ENCODE results near the gene PEAK1. TPM values are rescaled to one million over a fixed set of nuclear protein-coding genes. Genes with fewer than 3 reads are reported as not detected.

The PEAK1 gene
- 1.4 and 2.5 TPM in 2 replicates for total RNA-seq (2014; rRNA removed; shearing (Covaris generic); ENCODE audit: low replicate concordance)

DNA sequence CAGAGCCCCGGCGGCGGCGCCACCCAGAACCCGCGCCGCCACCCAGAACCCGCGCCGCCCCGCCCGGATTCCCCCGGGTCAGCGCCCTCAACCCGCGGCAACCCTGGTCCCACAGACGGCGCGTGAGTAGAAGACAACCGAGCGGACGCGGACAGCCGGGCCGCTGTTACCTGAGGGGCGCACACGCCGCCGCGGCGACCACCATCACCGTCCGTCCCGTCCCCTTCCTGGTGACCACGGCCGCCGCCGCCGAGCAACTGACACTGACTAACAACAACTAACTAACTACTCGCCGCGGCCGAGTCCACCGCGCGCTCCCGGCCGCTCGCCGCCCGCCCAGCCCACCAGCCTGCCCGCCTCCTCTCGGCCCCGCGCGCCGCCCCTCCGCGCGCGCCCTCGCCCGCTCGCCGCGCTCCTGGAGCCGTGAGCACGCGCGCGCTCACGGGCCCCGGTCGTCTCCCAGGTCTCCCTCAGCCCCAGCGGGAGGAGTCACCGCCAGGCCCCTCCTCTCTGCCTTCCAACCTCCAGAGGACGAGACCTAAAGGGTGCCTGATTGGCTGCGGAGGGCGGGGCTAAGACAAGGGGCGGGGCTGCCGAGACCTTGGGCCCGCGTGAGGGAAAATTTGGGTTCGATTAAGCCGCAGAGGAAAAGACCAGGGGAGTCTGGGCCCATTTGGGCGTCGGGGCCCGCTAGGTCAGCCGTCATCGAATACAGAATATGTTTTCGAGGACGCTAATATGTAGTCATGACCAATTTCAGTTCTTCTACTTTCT is at the start of gene PEAK1:
Gene PEAK1 (minus strand): TSS at position 269 of the 774 bp plus-strand sequence. CDS start 238,178 bp downstream, outside the sequence.
- H3K9ac ChIP-seq (ENCODE audit: low read length), result peak within 1 kb of the TSS; percentile 81
- peak; percentile 99 for DNase-seq
- no peaks in the 10 kb centered on the region for H3K9me3 ChIP-seq (ENCODE audit: low read length)
- peak within 1 kb of the TSS; percentile 80 for H3K4me3 ChIP-seq (ENCODE audit: low read length)
- no peaks in the 10 kb centered on the region for H3K27me3 ChIP-seq (ENCODE audit: low read length)
- no peaks in the 10 kb centered on the region for H3K9me2 ChIP-seq (replicated peaks; ENCODE audit: insufficient read depth, low read length)
- peaks cover 16% of the 10 kb centered on the region for H3K4me1 ChIP-seq (ENCODE audit: low read length)
- H2AFZ ChIP-seq (ENCODE audit: low read length), result peak within 1 kb of the TSS; percentile 90
- H3K36me3 ChIP-seq (ENCODE audit: insufficient read depth, low read length), result no peaks in the 10 kb centered on the region
- H3K27ac ChIP-seq (ENCODE audit: low read length), result peak within 1 kb of the TSS; percentile 70
- peak within 1 kb of the TSS; percentile 94 for H3K4me2 ChIP-seq (ENCODE audit: low read depth, low read length, poor library complexity, severe bottlenecking)
- H3K79me2 ChIP-seq (ENCODE audit: low read length), result peaks cover 9% of the 10 kb centered on the region
- peaks cover 18% of the 10 kb centered on the region for H4K20me1 ChIP-seq (ENCODE audit: insufficient read depth, low read depth, low read length)

DNA sequence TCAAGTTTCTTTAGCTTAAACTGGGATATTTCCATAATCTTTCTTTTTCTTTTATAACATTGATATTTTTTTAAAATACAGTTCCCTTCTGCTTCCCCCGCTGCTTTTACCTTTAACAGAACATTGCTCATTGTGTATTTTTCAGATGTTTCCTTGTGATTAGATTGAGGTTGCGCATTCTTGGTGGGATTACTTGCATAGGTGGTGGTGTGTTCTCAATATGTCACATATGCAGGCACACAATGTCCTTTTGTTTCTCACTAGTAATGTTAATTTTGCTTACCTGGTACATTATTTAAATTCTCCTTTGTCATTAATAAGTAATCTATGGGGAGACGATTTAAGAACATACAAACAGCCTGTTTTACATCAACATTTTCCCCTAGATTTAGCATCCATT is 49.0 kb upstream of the PEAK1 start:
- DNase-seq, result no peak
- Histone ChIP-seq H3K4me2 (ENCODE audit: low read depth, low read length, poor library complexity, severe bottlenecking) (no peak overlapping the region), H3K27ac (ENCODE audit: low read length) (no peak overlapping the region), H3K9me2 (replicated peaks; ENCODE audit: insufficient read depth, low read length) (no peaks in the 10 kb centered on the region), H3K9me3 (ENCODE audit: low read length) (no peaks in the 10 kb centered on the region), H3K4me1 (ENCODE audit: low read length) (no peaks in the 10 kb centered on the region), H3K27me3 (ENCODE audit: low read length) (no peaks in the 10 kb centered on the region), H3K36me3 (ENCODE audit: insufficient read depth, low read length) (peaks cover 3% of the 10 kb centered on the region; the same call in 1 of the 2 replicates), H3K9ac (ENCODE audit: low read length) (no peak overlapping the region), H3K79me2 (ENCODE audit: low read length) (no peaks in the 10 kb centered on the region), H4K20me1 (ENCODE audit: insufficient read depth, low read depth, low read length) (no peaks in the 10 kb centered on the region), H3K4me3 (ENCODE audit: low read length) (no peak overlapping the region), H2AFZ (ENCODE audit: low read length) (no peak overlapping the region)

DNA sequence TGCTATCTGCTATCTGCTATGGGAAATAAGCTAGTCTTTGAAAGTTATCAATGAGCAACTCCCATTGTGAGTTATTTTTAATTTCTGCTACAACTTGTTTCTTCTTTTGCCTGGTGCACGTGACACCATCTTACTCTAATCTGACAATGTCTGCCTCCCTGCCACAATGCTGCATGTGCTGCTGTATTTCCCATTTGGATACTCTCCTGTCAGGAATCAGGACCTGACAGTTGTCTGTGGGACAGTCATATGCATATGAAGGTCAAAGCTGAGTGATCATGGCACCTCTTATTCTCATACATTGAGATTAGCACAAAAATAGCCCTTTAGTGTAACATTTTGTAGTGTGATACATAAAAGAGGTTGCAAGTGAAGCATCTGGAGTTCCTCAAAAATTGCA is 46.6 kb upstream of the PEAK1 start:
- no peak overlapping the region for H3K9ac ChIP-seq (ENCODE audit: low read length)
- H3K27me3 ChIP-seq (ENCODE audit: low read length), result no peaks in the 10 kb centered on the region
- H3K9me2 ChIP-seq (replicated peaks; ENCODE audit: insufficient read depth, low read length), result no peaks in the 10 kb centered on the region
- H3K4me1 ChIP-seq (ENCODE audit: low read length), result no peaks in the 10 kb centered on the region
- H3K9me3 ChIP-seq (ENCODE audit: low read length), result no peaks in the 10 kb centered on the region
- no peak overlapping the region for H2AFZ ChIP-seq (ENCODE audit: low read length)
- DNase-seq, result no peak
- H3K79me2 ChIP-seq (ENCODE audit: low read length), result no peaks in the 10 kb centered on the region
- H3K27ac ChIP-seq (ENCODE audit: low read length), result no peak overlapping the region
- H4K20me1 ChIP-seq (ENCODE audit: insufficient read depth, low read depth, low read length), result no peaks in the 10 kb centered on the region
- peaks cover 3% of the 10 kb centered on the region; the same call in 1 of the 2 replicates for H3K36me3 ChIP-seq (ENCODE audit: insufficient read depth, low read length)
- no peak overlapping the region for H3K4me3 ChIP-seq (ENCODE audit: low read length)
- H3K4me2 ChIP-seq (ENCODE audit: low read depth, low read length, poor library complexity, severe bottlenecking), result no peak overlapping the region

GRCh38 chr15:77464129-77464865 is 44.4 kb upstream of the PEAK1 start:
- Histone ChIP-seq H3K27me3 (ENCODE audit: low read length) (no peaks in the 10 kb centered on the region), H3K36me3 (ENCODE audit: insufficient read depth, low read length) (no peaks in the 10 kb centered on the region; the same call in 1 of the 2 replicates), H3K9ac (ENCODE audit: low read length) (no peak overlapping the region), H4K20me1 (ENCODE audit: insufficient read depth, low read depth, low read length) (no peaks in the 10 kb centered on the region), H3K9me2 (replicated peaks; ENCODE audit: insufficient read depth, low read length) (no peaks in the 10 kb centered on the region), H3K27ac (ENCODE audit: low read length) (no peak overlapping the region), H3K4me1 (ENCODE audit: low read length) (no peaks in the 10 kb centered on the region), H3K9me3 (ENCODE audit: low read length) (no peaks in the 10 kb centered on the region), H2AFZ (ENCODE audit: low read length) (no peak overlapping the region), H3K4me2 (ENCODE audit: low read depth, low read length, poor library complexity, severe bottlenecking) (no peak overlapping the region), H3K4me3 (ENCODE audit: low read length) (no peak overlapping the region), H3K79me2 (ENCODE audit: low read length) (no peaks in the 10 kb centered on the region)
- no peak for DNase-seq

DNA sequence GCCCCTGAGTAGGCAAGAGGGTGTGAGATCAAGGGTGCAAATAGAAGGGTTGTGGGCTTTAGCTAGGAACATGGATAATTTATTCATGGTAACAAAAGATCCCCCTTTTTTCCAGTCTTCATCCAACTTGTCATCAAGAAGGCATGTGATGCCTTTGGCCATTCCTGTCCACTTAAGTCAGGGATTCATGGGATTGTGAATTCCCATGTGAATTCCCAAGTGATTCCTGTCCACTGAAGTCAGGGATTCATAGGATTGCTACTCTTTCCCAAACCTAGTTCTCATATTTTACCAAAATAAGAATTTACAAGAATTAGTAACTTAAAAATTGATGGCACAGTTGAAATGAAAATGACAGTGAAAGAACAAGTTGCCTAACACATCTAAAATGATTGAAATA is 41.6 kb upstream of the PEAK1 start:
- Histone ChIP-seq H3K4me3 (ENCODE audit: low read length) (no peak overlapping the region), H3K4me1 (ENCODE audit: low read length) (0 out of 2 replicates have a peak, but pooled peaks cover 3% of the 10 kb centered on the region), H3K36me3 (ENCODE audit: insufficient read depth, low read length) (no peaks in the 10 kb centered on the region), H4K20me1 (ENCODE audit: insufficient read depth, low read depth, low read length) (no peaks in the 10 kb centered on the region), H3K9ac (ENCODE audit: low read length) (no peak overlapping the region), H3K9me3 (ENCODE audit: low read length) (no peaks in the 10 kb centered on the region), H3K27ac (ENCODE audit: low read length) (no peak overlapping the region), H3K4me2 (ENCODE audit: low read depth, low read length, poor library complexity, severe bottlenecking) (no peak overlapping the region), H3K27me3 (ENCODE audit: low read length) (no peaks in the 10 kb centered on the region), H3K79me2 (ENCODE audit: low read length) (no peaks in the 10 kb centered on the region; the same call in 1 of the 2 replicates), H3K9me2 (replicated peaks; ENCODE audit: insufficient read depth, low read length) (no peaks in the 10 kb centered on the region), H2AFZ (ENCODE audit: low read length) (no peak overlapping the region)
- no peak for DNase-seq

DNA sequence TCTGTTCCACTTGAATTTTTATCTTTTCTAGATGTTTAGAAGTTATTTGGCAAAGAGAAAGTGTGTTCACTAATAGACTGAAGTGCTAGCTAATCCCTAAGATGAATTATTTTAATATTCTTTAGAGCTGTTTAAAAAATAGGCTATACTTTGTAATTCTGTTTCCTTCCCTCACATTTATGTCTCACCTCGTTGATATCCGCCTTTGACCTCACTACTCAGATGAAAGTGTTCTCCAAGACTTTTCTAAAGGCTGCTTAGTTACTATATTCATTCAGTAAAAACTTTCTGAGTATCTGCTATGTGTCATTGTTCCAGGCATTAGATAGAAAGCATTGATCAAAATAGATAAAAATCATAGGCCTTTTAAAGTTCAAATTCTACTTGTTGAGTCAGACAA is 39.1 kb upstream of the PEAK1 start:
- H3K9me3 ChIP-seq (ENCODE audit: low read length), result no peaks in the 10 kb centered on the region
- 0 out of 2 replicates have a peak, but pooled peaks cover 3% of the 10 kb centered on the region for H3K4me1 ChIP-seq (ENCODE audit: low read length)
- H3K36me3 ChIP-seq (ENCODE audit: insufficient read depth, low read length), result no peaks in the 10 kb centered on the region
- DNase-seq, result no peak
- H3K27me3 ChIP-seq (ENCODE audit: low read length), result no peaks in the 10 kb centered on the region
- no peaks in the 10 kb centered on the region for H4K20me1 ChIP-seq (ENCODE audit: insufficient read depth, low read depth, low read length)
- H3K4me2 ChIP-seq (ENCODE audit: low read depth, low read length, poor library complexity, severe bottlenecking), result no peak overlapping the region
- H3K9me2 ChIP-seq (replicated peaks; ENCODE audit: insufficient read depth, low read length), result no peaks in the 10 kb centered on the region
- H2AFZ ChIP-seq (ENCODE audit: low read length), result no peak overlapping the region
- H3K27ac ChIP-seq (ENCODE audit: low read length), result no peak overlapping the region
- H3K4me3 ChIP-seq (ENCODE audit: low read length), result no peak overlapping the region
- H3K9ac ChIP-seq (ENCODE audit: low read length), result no peak overlapping the region
- no peaks in the 10 kb centered on the region; the same call in 1 of the 2 replicates for H3K79me2 ChIP-seq (ENCODE audit: low read length)

- no peak overlapping the region for H3K4me2 ChIP-seq (ENCODE audit: low read depth, low read length, poor library complexity, severe bottlenecking)
- H3K79me2 ChIP-seq (ENCODE audit: low read length), result no peaks in the 10 kb centered on the region; the same call in 1 of the 2 replicates
- no peak overlapping the region for H3K4me3 ChIP-seq (ENCODE audit: low read length)
- 0 out of 2 replicates have a peak, but pooled peaks cover 3% of the 10 kb centered on the region for H3K4me1 ChIP-seq (ENCODE audit: low read length)
- H3K27me3 ChIP-seq (ENCODE audit: low read length), result no peaks in the 10 kb centered on the region
- DNase-seq, result no peak
- no peaks in the 10 kb centered on the region for H3K9me2 ChIP-seq (replicated peaks; ENCODE audit: insufficient read depth, low read length)
- no peaks in the 10 kb centered on the region for H3K9me3 ChIP-seq (ENCODE audit: low read length)
- no peak overlapping the region for H3K27ac ChIP-seq (ENCODE audit: low read length)
- no peak overlapping the region for H3K9ac ChIP-seq (ENCODE audit: low read length)
- no peaks in the 10 kb centered on the region for H3K36me3 ChIP-seq (ENCODE audit: insufficient read depth, low read length)
- H4K20me1 ChIP-seq (ENCODE audit: insufficient read depth, low read depth, low read length), result no peaks in the 10 kb centered on the region
- no peak overlapping the region for H2AFZ ChIP-seq (ENCODE audit: low read length)
Observed at GRCh38 chr15:77457905-77458265, 38.0 kb upstream of the PEAK1 start.

Data from Karpas-422 (cell line).